Uterus (tissue), 2 donors: ENCODE measurements around the gene MED26.

Experiments used
- POLR2A ChIP-seq, 2 donors: fragments of 450-650 bp; IDR thresholded peaks; one replicate each; pipeline ENCODE4 v1.6.1; 2016; ENCODE audit warnings: antibody characterized with exemption in 2 of 2, mild to moderate bottlenecking in 1 of 2, moderate library complexity in 1 of 2
- TF ChIP-seq, protein P1 (sequence below), 4 experiments: fragments of 200-600 bp in 2 of 4; fragments of 450-650 bp in 2 of 4; sonication (generic) in 2 of 4; IDR thresholded peaks; one replicate each; pipeline ENCODE4 v1.5.1; 2016 to 2019; ENCODE audit warnings: antibody characterized with exemption in 4 of 4, mild to moderate bottlenecking in 2 of 4, moderate library complexity in 1 of 4

DNA sequence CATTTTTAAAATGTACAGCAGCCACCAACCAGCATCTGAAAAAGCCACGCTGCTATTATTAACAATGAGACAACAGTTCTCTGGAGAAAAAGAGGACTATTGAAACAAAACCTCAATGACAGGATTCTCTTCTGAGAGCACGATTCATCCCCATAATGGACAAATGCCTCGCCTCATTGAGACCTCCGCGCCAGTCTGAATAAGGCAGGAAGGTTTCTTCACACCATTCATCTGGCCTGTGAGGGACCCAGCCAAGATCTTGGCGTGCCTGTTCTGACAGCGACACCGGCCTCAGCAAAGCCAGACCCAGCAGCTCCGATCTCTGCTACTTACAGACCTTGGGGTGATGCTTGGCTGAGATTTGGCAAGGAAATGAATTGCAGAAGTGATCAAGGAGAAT, 17.1 kb upstream of the MED26 start:
- TF ChIP-seq, protein P1, sequence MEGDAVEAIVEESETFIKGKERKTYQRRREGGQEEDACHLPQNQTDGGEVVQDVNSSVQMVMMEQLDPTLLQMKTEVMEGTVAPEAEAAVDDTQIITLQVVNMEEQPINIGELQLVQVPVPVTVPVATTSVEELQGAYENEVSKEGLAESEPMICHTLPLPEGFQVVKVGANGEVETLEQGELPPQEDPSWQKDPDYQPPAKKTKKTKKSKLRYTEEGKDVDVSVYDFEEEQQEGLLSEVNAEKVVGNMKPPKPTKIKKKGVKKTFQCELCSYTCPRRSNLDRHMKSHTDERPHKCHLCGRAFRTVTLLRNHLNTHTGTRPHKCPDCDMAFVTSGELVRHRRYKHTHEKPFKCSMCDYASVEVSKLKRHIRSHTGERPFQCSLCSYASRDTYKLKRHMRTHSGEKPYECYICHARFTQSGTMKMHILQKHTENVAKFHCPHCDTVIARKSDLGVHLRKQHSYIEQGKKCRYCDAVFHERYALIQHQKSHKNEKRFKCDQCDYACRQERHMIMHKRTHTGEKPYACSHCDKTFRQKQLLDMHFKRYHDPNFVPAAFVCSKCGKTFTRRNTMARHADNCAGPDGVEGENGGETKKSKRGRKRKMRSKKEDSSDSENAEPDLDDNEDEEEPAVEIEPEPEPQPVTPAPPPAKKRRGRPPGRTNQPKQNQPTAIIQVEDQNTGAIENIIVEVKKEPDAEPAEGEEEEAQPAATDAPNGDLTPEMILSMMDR (IDR thresholded peaks at IDR 0.05) = no peak
- no peak for TF ChIP-seq POLR2A (IDR thresholded peaks at IDR 0.05)
